Breast epithelium (tissue), 4 donors: ENCODE results near the gene ODAD2. TPM values are rescaled to one million over a fixed set of nuclear protein-coding genes. Genes with fewer than 3 reads are reported as not detected.

Experiments
- DNase-seq, 2 donors: peaks; one replicate each; pipeline ENCODE4 v3.0.0-alpha.2; 2019; ENCODE audit warnings: low spot score in 2 of 2
- H3K27ac ChIP-seq, 2 donors: fragments of 200-600 bp; sonication (generic) in 1 of 2; one replicate each; pipeline ENCODE4 v1.5.1; 2016 to 2019; ENCODE audit warnings: mild to moderate bottlenecking in 1 of 2
- H3K27me3 ChIP-seq, 2 donors: fragments of 200-600 bp; sonication (generic) in 1 of 2; one replicate each; pipeline versions ENCODE4 v1.5.1 to v1.6.0; 2017 to 2019; ENCODE audit warnings: control low read depth in 1 of 2, mild to moderate bottlenecking in 1 of 2
- H3K36me3 ChIP-seq: fragments of 200-600 bp; one replicate; pipeline ENCODE4 v1.5.1; 2019
- H3K4me1 ChIP-seq, 2 donors: fragments of 200-600 bp; sonication (generic); one replicate each; pipeline ENCODE4 v1.5.1; 2016 to 2019; ENCODE audit warnings: control low read depth in 1 of 2
- H3K4me3 ChIP-seq, 3 donors: fragments of 200-600 bp; sonication (generic); 1 replicate in 2 of 3; 2 replicates in 1 of 3; pipeline ENCODE4 v1.5.1; 2016 to 2019; ENCODE audit warnings: mild to moderate bottlenecking in 3 of 3, moderate library complexity in 2 of 3
- H3K9me3 ChIP-seq, 2 donors: fragments of 200-600 bp; sonication (generic) in 1 of 2; one replicate each; pipeline ENCODE4 v1.5.1; 2016 to 2019; ENCODE audit warnings: control low read depth in 1 of 2
- POLR2A ChIP-seq: fragments of 450-650 bp; IDR thresholded peaks from one replicate; pipeline ENCODE4 v1.6.1; 2016; ENCODE audit warnings: antibody characterized with exemption, mild to moderate bottlenecking, moderate library complexity
- POLR2AphosphoS5 ChIP-seq, 3 donors: sonication (generic); formaldehyde crosslinking; IDR thresholded peaks; one replicate each; pipeline ENCODE4 v1.6.1; 2017; ENCODE audit warnings: antibody characterized with exemption in 3 of 3
- intact Hi-C: fragments of 100-400 bp; cut with DNase I; formaldehyde crosslinking; loops from one replicate; pipeline ENCODE4 v1.15.1; 2023; ENCODE audit warnings: low total_unique reads
- total RNA-seq, 3 donors: library from RNA; depleted of rRNA; stranded (reverse); fragments of >200 nt; gene quantifications; one replicate each; pipeline ENCODE4 v1.1.0, GENCODE V29; 2016
- TF ChIP-seq, protein P1 (sequence below), 3 donors: fragments of 450-650 bp; IDR thresholded peaks; one replicate each; pipeline ENCODE4 v1.5.1; 2016 to 2017; ENCODE audit warnings: antibody characterized with exemption in 3 of 3, mild to moderate bottlenecking in 3 of 3, moderate library complexity in 3 of 3

ODAD2 gene
- total RNA-seq, 3 donors from 2014 or later = 0.29 to 0.33 TPM; not detected in 1

DNA sequence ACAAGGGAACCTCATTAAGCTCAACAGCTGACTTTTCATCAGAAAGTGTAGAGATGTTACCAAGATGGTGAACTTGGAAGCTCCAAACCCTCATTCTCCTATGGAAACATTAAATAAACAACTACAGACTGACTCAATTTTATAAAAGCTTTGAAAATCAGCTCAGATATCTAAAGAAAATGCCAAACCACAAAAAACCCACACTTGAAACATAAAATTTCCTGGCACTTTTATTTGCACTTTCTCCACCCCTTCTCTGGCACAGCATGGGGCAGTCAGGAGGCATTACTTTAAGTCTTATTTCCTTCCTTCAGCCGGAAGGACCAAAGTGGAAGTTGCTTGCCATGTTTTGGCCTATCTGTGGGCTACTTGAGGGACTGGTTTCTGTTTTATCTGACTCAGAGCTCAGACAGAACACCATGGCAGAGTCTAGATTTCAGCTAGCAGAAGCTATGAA, 114.7 kb downstream of the ODAD2 start:
- no peaks in the 10 kb centered on the region for H3K36me3 ChIP-seq
- H3K4me3 ChIP-seq = no peak overlapping the region
- H3K9me3 ChIP-seq = peaks cover 0 to 3% of the 10 kb centered on the region in 2 donors
- intact Hi-C loops = no loop called here
- no peaks in the 10 kb centered on the region for H3K27me3 ChIP-seq
- DNase-seq = no peak
- H3K4me1 ChIP-seq = no peaks in the 10 kb centered on the region
- H3K27ac ChIP-seq = no peak overlapping the region
- no peak for TF ChIP-seq POLR2A
- TF ChIP-seq, protein P1, sequence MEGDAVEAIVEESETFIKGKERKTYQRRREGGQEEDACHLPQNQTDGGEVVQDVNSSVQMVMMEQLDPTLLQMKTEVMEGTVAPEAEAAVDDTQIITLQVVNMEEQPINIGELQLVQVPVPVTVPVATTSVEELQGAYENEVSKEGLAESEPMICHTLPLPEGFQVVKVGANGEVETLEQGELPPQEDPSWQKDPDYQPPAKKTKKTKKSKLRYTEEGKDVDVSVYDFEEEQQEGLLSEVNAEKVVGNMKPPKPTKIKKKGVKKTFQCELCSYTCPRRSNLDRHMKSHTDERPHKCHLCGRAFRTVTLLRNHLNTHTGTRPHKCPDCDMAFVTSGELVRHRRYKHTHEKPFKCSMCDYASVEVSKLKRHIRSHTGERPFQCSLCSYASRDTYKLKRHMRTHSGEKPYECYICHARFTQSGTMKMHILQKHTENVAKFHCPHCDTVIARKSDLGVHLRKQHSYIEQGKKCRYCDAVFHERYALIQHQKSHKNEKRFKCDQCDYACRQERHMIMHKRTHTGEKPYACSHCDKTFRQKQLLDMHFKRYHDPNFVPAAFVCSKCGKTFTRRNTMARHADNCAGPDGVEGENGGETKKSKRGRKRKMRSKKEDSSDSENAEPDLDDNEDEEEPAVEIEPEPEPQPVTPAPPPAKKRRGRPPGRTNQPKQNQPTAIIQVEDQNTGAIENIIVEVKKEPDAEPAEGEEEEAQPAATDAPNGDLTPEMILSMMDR (IDR thresholded peaks at IDR 0.05) = no peak
- TF ChIP-seq POLR2AphosphoS5 (IDR thresholded peaks at IDR 0.05) = no peak

DNA sequence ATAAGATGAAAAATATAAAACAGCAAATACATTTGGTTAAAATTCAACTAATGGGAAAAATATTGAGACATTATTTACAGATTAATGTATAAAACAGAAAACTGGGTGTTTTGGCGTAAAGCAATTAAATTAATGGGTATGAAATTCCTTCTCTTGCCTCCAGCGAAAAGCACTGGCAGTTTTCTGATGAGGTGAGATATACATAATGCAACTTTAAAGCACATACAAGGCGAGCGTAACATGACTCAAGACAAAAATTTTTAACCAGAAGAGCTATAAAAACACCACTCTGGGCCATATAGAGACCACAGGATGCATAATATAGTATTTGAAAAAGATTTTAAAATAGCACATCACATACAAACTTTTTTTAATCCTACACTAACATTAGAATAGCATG, 120.6 kb downstream of the ODAD2 start:
- Histone ChIP-seq H3K9me3 (no peaks in the 10 kb centered on the region), H3K27ac (no peak overlapping the region), H3K4me1 (no peaks in the 10 kb centered on the region), H3K4me3 (no peak overlapping the region), H3K36me3 (no peaks in the 10 kb centered on the region), H3K27me3 (no peaks in the 10 kb centered on the region)
- intact Hi-C loops = no loop called here
- DNase-seq = no peak
- TF ChIP-seq POLR2AphosphoS5 (IDR thresholded peaks at IDR 0.05) (no peak), POLR2A (no peak)
- TF ChIP-seq, protein P1 (IDR thresholded peaks at IDR 0.05) = no peak

DNA sequence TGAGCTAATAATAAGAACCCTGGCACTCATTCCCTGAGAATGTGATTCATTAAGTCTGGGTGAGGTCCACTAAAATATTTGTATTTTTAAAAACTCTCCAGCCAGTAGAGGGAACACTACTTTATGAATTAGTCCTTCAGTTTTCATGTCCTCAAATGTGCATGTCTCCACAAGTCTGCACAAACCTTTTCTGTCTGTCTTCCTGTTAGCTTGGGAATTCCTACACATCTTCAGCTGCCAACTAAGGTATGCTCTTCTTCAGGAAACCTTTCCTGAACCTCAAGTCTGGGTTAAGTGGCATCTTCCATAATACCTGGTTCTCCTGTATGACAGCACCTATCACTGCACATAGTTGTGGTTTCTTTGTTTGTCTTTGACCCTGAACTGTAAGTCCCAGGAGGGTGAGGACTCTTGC, 133.7 kb downstream of the ODAD2 start:
- H3K27ac ChIP-seq = no peak overlapping the region
- no peaks in the 10 kb centered on the region for H3K36me3 ChIP-seq
- no peak overlapping the region for H3K4me3 ChIP-seq
- intact Hi-C loops = no loop called here
- no peaks in the 10 kb centered on the region for H3K9me3 ChIP-seq
- H3K4me1 ChIP-seq = no peaks in the 10 kb centered on the region
- TF ChIP-seq POLR2AphosphoS5 (IDR thresholded peaks at IDR 0.05) = no peak
- TF ChIP-seq, protein P1 (IDR thresholded peaks at IDR 0.05) = no peak
- TF ChIP-seq POLR2A = no peak
- DNase-seq = no peak
- H3K27me3 ChIP-seq = no peaks in the 10 kb centered on the region

DNA sequence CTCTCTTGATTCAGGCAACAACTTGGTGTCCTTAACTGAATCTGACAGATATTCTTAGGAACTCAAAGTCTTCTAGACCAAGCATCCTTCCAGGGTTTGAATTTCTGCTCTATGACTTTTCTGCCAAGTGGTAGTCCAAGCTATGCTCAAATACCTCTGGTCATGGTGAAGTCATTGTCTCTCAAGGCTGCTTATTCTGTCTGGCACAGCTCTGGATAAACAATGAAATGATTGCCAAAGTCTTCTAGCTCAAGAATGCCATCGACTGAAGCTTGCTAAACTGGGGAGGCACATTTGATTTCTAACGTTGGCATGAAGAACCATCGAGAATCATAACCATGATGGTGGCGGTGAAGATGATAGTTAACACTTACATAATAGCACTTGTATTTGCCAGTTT, 137.1 kb downstream of the ODAD2 start:
- DNase-seq = no peak
- intact Hi-C loops = no loop called here
- no peak overlapping the region for H3K4me3 ChIP-seq
- no peaks in the 10 kb centered on the region for H3K27me3 ChIP-seq
- H3K9me3 ChIP-seq = no peaks in the 10 kb centered on the region
- H3K36me3 ChIP-seq = no peaks in the 10 kb centered on the region
- H3K27ac ChIP-seq = no peak overlapping the region
- TF ChIP-seq, protein P1 (IDR thresholded peaks at IDR 0.05) = no peak
- no peak for TF ChIP-seq POLR2A
- TF ChIP-seq POLR2AphosphoS5 (IDR thresholded peaks at IDR 0.05) = no peak
- no peaks in the 10 kb centered on the region for H3K4me1 ChIP-seq

DNA sequence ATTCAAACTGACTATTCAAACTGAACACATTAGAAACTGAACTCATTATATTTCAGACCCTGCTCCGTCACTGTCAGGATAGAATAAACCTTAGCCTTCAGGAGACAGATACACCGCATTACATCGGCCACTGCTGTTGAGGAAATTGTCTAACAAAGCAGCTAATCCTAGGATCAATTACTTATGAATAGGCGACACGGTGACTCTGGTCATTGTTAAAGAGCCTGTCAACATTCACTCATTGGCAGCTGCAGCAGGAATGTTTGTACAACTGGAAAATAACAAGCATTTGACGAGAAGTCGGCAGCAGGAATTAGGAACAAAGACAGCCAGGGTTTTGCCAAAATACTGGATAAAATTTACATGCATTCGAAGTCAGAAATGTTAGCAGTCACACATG, 141.3 kb downstream of the ODAD2 start:
- Histone ChIP-seq H3K4me3 (no peak overlapping the region), H3K9me3 (no peaks in the 10 kb centered on the region), H3K4me1 (no peaks in the 10 kb centered on the region), H3K27ac (no peak overlapping the region), H3K27me3 (no peaks in the 10 kb centered on the region), H3K36me3 (no peaks in the 10 kb centered on the region)
- intact Hi-C loops = no loop called here
- no peak for DNase-seq
- TF ChIP-seq, protein P1 (IDR thresholded peaks at IDR 0.05) = no peak
- TF ChIP-seq POLR2AphosphoS5 (IDR thresholded peaks at IDR 0.05) = no peak
- no peak for TF ChIP-seq POLR2A
